K562 (cell line): ENCODE measurements around the gene ANGEL2. TPM values are rescaled to one million over a fixed set of nuclear protein-coding genes. Genes with fewer than 3 reads are reported as not detected.
"Not testable (repeated sequence)": the region's sequence is repeated elsewhere in the genome, so short reads cannot be mapped to it uniquely, and the experiment has no call there.

Experiments used
- CBFA2T2 ChIP-seq: fragments of 450-650 bp; conservative IDR thresholded peaks from 2 replicates; pipeline ENCODE4 v1.6.1; 2017; ENCODE audit warnings: mild to moderate bottlenecking
- CSDE1 ChIP-seq, 2 experiments: fragments of 450-650 bp; IDR thresholded peaks; 2 replicates each; pipeline ENCODE4 v1.6.1; 2016; ENCODE audit warnings: mild to moderate bottlenecking in 1 of 2
- KAT7 ChIP-seq: sonication (generic); formaldehyde crosslinking; IDR thresholded peaks from 2 replicates; pipeline ENCODE4 v1.8.0; 2022; ENCODE audit warnings: missing genetic modification reagents, mild to moderate bottlenecking, borderline replicate concordance
- KDM1A ChIP-seq, 2 experiments: fragments of 450-650 bp; IDR thresholded peaks; 2 replicates each; pipeline ENCODE4 v1.6.1; 2016; ENCODE audit warnings: mild to moderate bottlenecking in 2 of 2
- KLF1 ChIP-seq: fragments of 450-650 bp; IDR thresholded peaks from 2 replicates; pipeline ENCODE4 v1.6.1; 2016; ENCODE audit warnings: missing genetic modification characterization, missing compliant biosample characterization
- LEF1 ChIP-seq: fragments of 450-650 bp; IDR thresholded peaks from 2 replicates; pipeline ENCODE4 v1.6.1; 2016; ENCODE audit warnings: mild to moderate bottlenecking
- MECOM ChIP-seq: fragments of 250-450 bp; sonication (Bioruptor Pico); IDR thresholded peaks from 2 replicates; pipeline ENCODE4 v1.8.0; 2022; ENCODE audit warnings: inconsistent platforms
- NR2C2 ChIP-seq, 2 experiments: fragments of 200-800 bp in 1 of 2; sonication (Bioruptor generic) in 1 of 2; sonication (generic) in 1 of 2; formaldehyde crosslinking in 1 of 2; IDR thresholded peaks; 2 replicates each; pipeline versions ENCODE4 v1.6.1 to v1.8.0; 2016 to 2022; ENCODE audit warnings: mild to moderate bottlenecking in 1 of 2, missing compliant biosample characterization in 1 of 2, missing genetic modification characterization in 1 of 2, missing genetic modification reagents in 1 of 2
- POLR2A ChIP-seq: fragments of 450-650 bp; conservative IDR thresholded peaks from 2 replicates; pipeline ENCODE4 v1.6.1; 2016
- POLR2AphosphoS5 ChIP-seq: IDR thresholded peaks from 2 replicates; pipeline ENCODE4 v1.6.1; 2011; ENCODE audit warnings: mild to moderate bottlenecking, low read depth, low read length, moderate library complexity; ENCODE audit not compliant: control insufficient read depth, insufficient read depth
- RCOR1 ChIP-seq, 2 experiments: IDR thresholded peaks; 2 replicates each; pipeline ENCODE4 v1.6.1; 2012; ENCODE audit warnings: low read depth in 2 of 2, low read length in 2 of 2, borderline replicate concordance in 1 of 2, improper control_type of control experiment in 1 of 2
- SUPT5H ChIP-seq: fragments of 450-650 bp; IDR thresholded peaks from 2 replicates; pipeline ENCODE4 v1.6.1; 2016
- TAL1 ChIP-seq: fragments of 450-650 bp; IDR thresholded peaks from 2 replicates; pipeline ENCODE4 v1.6.1; 2016; ENCODE audit warnings: mild to moderate bottlenecking
- TOE1 ChIP-seq, 2 experiments: fragments of 450-650 bp in 1 of 2; sonication (generic) in 1 of 2; formaldehyde crosslinking in 1 of 2; IDR thresholded peaks; 2 replicates each; pipeline versions ENCODE4 v1.7.1 to v1.8.0; 2016 to 2022; ENCODE audit warnings: borderline replicate concordance in 2 of 2, mild to moderate bottlenecking in 2 of 2, antibody characterized with exemption in 1 of 2, inconsistent platforms in 1 of 2, low read depth in 1 of 2, missing genetic modification reagents in 1 of 2, moderate library complexity in 1 of 2
- ZKSCAN8 ChIP-seq: fragments of 200-800 bp; sonication (Bioruptor generic); IDR thresholded peaks from 2 replicates; pipeline ENCODE4 v1.6.1; 2016; ENCODE audit warnings: missing genetic modification characterization, missing compliant biosample characterization
- polyA plus RNA-seq, 8 experiments: library from polyadenylated mRNA; depleted of rRNA in 4 of 8; stranded (reverse) in 5 of 8; unstranded in 3 of 8; fragments of >200 nt; fragmentation: Nextera tagmentation in 2 of 8; fragmentation: Illumina TruSeq in 1 of 8; extraction: Ambion mirVana in 2 of 8; extraction: Trizol in 1 of 8; gene quantifications; 2 replicates each; pipeline versions ENCODE4 v1.2.1 to v1.2.3, GENCODE V29; 2011 to 2014; ENCODE audit warnings: inconsistent platforms in 1 of 8, missing spikeins in 1 of 8
- total RNA-seq, 7 experiments: library from RNA; depleted of rRNA in 6 of 7; stranded (reverse); fragments of >200 nt in 6 of 7; fragmentation: Illumina TruSeq in 2 of 7; extraction: Trizol in 2 of 7; gene quantifications; 2 replicates each; pipeline versions ENCODE4 v1.2.1 to v1.2.3, GENCODE V29; 2011 to 2021; ENCODE audit warnings: low replicate concordance in 1 of 7
- TF ChIP-seq, protein P1 (sequence below): fragments of 450-650 bp; IDR thresholded peaks from 2 replicates; pipeline ENCODE4 v1.6.1; 2016; ENCODE audit warnings: mild to moderate bottlenecking, moderate library complexity

ANGEL2 gene
- total and polyA plus RNA-seq, 9 of the 15 experiments (the other 6 are each of a cell fraction or from before 2014, with no cell fraction given) = 6.8 to 34.6 (median 26.2) TPM

DNA sequence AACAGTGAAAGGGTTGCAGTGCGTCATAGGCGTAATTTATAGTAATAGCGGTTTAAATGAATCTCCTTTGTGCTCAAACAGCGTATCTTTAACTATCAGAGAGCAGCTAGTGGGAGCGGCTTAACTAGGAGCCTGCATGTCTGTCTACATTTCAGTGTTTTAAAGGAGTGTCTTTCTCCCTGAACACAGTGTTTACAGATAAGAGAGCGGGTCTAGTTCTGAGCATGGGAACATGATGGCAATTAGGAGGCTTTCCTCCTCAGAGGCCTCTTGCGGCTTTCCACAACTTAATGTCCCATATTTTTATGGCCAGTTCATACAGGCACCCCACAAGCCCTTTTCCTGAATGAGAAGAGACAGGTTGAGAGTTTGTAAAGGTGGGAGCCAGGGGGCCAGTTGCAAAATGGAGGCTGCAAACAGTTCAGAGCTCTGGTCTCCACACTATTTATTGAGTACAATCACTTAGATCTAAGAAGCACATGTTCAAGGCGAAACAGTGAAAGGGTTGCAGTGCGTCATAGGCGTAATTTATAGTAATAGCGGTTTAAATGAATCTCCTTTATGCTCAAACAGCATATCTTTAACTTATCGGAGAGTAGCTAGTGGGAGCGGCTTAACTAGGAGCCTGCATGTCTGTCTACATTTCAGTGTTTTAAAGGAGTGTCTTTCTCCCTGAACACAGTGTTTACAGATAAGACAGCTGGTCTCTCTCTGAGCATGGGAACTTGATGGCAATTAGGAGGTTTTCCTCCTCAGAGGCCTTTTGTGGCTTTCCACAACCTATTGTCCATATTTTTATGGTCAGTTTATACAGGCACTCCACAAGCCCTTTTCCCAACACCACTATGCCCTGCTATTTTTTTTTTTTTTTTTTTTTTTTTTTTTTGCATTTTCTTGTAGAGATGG lies 29.9 kb upstream of the ANGEL2 start (continued):
- TF ChIP-seq, protein P1, sequence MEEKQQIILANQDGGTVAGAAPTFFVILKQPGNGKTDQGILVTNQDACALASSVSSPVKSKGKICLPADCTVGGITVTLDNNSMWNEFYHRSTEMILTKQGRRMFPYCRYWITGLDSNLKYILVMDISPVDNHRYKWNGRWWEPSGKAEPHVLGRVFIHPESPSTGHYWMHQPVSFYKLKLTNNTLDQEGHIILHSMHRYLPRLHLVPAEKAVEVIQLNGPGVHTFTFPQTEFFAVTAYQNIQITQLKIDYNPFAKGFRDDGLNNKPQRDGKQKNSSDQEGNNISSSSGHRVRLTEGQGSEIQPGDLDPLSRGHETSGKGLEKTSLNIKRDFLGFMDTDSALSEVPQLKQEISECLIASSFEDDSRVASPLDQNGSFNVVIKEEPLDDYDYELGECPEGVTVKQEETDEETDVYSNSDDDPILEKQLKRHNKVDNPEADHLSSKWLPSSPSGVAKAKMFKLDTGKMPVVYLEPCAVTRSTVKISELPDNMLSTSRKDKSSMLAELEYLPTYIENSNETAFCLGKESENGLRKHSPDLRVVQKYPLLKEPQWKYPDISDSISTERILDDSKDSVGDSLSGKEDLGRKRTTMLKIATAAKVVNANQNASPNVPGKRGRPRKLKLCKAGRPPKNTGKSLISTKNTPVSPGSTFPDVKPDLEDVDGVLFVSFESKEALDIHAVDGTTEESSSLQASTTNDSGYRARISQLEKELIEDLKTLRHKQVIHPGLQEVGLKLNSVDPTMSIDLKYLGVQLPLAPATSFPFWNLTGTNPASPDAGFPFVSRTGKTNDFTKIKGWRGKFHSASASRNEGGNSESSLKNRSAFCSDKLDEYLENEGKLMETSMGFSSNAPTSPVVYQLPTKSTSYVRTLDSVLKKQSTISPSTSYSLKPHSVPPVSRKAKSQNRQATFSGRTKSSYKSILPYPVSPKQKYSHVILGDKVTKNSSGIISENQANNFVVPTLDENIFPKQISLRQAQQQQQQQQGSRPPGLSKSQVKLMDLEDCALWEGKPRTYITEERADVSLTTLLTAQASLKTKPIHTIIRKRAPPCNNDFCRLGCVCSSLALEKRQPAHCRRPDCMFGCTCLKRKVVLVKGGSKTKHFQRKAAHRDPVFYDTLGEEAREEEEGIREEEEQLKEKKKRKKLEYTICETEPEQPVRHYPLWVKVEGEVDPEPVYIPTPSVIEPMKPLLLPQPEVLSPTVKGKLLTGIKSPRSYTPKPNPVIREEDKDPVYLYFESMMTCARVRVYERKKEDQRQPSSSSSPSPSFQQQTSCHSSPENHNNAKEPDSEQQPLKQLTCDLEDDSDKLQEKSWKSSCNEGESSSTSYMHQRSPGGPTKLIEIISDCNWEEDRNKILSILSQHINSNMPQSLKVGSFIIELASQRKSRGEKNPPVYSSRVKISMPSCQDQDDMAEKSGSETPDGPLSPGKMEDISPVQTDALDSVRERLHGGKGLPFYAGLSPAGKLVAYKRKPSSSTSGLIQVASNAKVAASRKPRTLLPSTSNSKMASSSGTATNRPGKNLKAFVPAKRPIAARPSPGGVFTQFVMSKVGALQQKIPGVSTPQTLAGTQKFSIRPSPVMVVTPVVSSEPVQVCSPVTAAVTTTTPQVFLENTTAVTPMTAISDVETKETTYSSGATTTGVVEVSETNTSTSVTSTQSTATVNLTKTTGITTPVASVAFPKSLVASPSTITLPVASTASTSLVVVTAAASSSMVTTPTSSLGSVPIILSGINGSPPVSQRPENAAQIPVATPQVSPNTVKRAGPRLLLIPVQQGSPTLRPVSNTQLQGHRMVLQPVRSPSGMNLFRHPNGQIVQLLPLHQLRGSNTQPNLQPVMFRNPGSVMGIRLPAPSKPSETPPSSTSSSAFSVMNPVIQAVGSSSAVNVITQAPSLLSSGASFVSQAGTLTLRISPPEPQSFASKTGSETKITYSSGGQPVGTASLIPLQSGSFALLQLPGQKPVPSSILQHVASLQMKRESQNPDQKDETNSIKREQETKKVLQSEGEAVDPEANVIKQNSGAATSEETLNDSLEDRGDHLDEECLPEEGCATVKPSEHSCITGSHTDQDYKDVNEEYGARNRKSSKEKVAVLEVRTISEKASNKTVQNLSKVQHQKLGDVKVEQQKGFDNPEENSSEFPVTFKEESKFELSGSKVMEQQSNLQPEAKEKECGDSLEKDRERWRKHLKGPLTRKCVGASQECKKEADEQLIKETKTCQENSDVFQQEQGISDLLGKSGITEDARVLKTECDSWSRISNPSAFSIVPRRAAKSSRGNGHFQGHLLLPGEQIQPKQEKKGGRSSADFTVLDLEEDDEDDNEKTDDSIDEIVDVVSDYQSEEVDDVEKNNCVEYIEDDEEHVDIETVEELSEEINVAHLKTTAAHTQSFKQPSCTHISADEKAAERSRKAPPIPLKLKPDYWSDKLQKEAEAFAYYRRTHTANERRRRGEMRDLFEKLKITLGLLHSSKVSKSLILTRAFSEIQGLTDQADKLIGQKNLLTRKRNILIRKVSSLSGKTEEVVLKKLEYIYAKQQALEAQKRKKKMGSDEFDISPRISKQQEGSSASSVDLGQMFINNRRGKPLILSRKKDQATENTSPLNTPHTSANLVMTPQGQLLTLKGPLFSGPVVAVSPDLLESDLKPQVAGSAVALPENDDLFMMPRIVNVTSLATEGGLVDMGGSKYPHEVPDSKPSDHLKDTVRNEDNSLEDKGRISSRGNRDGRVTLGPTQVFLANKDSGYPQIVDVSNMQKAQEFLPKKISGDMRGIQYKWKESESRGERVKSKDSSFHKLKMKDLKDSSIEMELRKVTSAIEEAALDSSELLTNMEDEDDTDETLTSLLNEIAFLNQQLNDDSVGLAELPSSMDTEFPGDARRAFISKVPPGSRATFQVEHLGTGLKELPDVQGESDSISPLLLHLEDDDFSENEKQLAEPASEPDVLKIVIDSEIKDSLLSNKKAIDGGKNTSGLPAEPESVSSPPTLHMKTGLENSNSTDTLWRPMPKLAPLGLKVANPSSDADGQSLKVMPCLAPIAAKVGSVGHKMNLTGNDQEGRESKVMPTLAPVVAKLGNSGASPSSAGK = peak; percentile 79
- TF ChIP-seq POLR2AphosphoS5 = peak; percentile 10; the same call in 1 of the 2 replicates
- TF ChIP-seq TAL1 = peak; percentile 47; the same call in 1 of the 2 replicates
- TF ChIP-seq CSDE1 (IDR thresholded peaks at IDR 0.05) = 0 out of 4 replicates have a peak, but pooled peaks of 1 of the 2 experiments have one; percentile 39
- not testable (repeated sequence) for TF ChIP-seq NR2C2 (CRISPR knock-in tag; IDR thresholded peaks at IDR 0.05); TOE1 (CRISPR knock-in tag; IDR thresholded peaks at IDR 0.05; ENCODE audit: borderline replicate concordance, low read depth)
- TF ChIP-seq NR2C2 (tag; IDR thresholded peaks at IDR 0.05) = peak; percentile 57
- TF ChIP-seq LEF1 = peak; percentile 85
- peak; percentile 57 for TF ChIP-seq SUPT5H
- TF ChIP-seq KDM1A (IDR thresholded peaks at IDR 0.05) = peak; percentile 14 to 19; a peak in 1 of 4 replicates
- peak; percentile 16; the same call in 1 of the 2 replicates for TF ChIP-seq KLF1 (tag)
- TF ChIP-seq TOE1 (IDR thresholded peaks at IDR 0.05; ENCODE audit: borderline replicate concordance) = 0 out of 2 replicates have a peak, but pooled peaks have one; percentile 13
- peak; percentile 70 for TF ChIP-seq POLR2A
- TF ChIP-seq MECOM = 0 out of 2 replicates have a peak, but pooled peaks have one; percentile 21
- peak; percentile 47; the same call in 1 of the 2 replicates for TF ChIP-seq KAT7 (CRISPR knock-in tag)
- TF ChIP-seq CBFA2T2 = peak; percentile 63
- TF ChIP-seq RCOR1 (IDR thresholded peaks at IDR 0.05; ENCODE audit: borderline replicate concordance in 1 of 2, low read depth in 2 of 2, low read length in 2 of 2) = peak in 1 of 2 experiments; percentile 58; a peak in 1 of 4 replicates
- peak; percentile 52; the same call in 1 of the 2 replicates for TF ChIP-seq ZKSCAN8 (CRISPR knock-in tag)
